ENCODE results near the gene ZNF436. TPM values are rescaled to one million over a fixed set of nuclear protein-coding genes. Genes with fewer than 3 reads are reported as not detected.
A peak's percentile ranks its signal among the peaks of the same experiment; 100 is the strongest.
"Not testable (repeated sequence)": the region's sequence is repeated elsewhere in the genome, so short reads cannot be mapped to it uniquely, and the experiment has no call there.

Gene ZNF436
- total RNA-seq, 1 experiment from 2014 or later = 14.8 TPM

DNA sequence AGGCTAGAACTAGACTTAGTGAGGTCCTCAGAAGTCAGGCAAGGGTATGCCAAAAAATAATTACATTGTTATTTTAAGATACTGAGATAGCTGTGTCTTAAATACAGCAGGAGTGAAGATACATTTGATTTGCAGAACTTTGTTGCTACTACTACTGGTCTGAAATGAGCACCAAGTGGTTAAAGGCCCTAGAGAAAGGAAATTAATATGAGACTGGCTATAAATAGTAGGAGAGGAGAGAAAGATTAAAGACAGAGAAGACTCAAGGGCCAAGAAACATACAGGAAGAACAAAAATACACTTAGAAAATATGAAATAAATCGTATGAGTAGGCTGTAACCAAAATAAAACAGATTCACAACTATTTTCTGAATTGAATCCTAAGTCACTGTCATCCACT is 46.9 kb downstream of the ZNF436 start:
- no peaks in the 10 kb centered on the region for H3K9me3 ChIP-seq (ENCODE audit: low read depth, low read length, poor library complexity, severe bottlenecking)
- POLR2A ChIA-PET (ENCODE audit: low non-redundant PET) = no interaction called here

DNA sequence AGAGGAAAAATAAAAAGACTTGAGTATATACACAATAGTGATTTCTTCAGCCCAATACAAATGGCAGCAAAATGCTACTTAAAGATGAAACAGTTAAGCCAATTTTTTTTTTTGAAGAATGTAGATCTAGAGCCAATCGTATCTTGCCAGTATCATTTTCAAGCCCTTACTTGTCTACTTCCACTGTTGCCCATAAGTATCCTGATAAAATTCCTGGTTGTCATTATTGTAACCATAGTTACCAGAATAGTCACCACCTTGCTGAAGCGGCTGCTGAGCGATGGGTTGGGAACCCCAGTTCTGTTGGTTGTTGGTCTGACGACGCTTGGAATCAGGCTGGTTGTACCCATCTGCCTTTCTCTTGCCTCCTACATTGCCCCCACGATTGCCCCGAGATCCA is 59.4 kb downstream of the ZNF436 start:
- H3K27me3 ChIP-seq (replicated peaks; ENCODE audit: insufficient read depth, low read depth, low read length, poor library complexity); H3K4me3 ChIP-seq (ENCODE audit: low read depth, low read length, poor library complexity, severe bottlenecking); H3K27ac ChIP-seq (ENCODE audit: low read depth, low read length, poor library complexity, severe bottlenecking); POLR2A ChIA-PET (ENCODE audit: low non-redundant PET); H3K9me3 ChIP-seq (ENCODE audit: low read depth, low read length, poor library complexity, severe bottlenecking); H3K4me1 ChIP-seq (ENCODE audit: insufficient read depth, low read length, poor library complexity, severe bottlenecking); CTCF ChIA-PET; DNase-seq (ENCODE audit: low spot score): not testable (repeated sequence)
- peaks cover 93% of the 10 kb centered on the region for H3K36me3 ChIP-seq (ENCODE audit: insufficient read depth, low read length, poor library complexity, severe bottlenecking)
- intact Hi-C loops (cut with micrococcal nuclease; ENCODE audit: unreplicated experiment) = loop anchor here (10.0 kb wide), 1 partner anchor 95 kb away; no protein-coding TSS in a partner anchor
- TSS peak; percentile 77 for BruUV-seq (replicated peaks)

More for the DNA sequence above, 46.9 kb downstream of the ZNF436 start:
- no peaks in the 10 kb centered on the region for H3K4me1 ChIP-seq (ENCODE audit: insufficient read depth, low read length, poor library complexity, severe bottlenecking)
- H3K36me3 ChIP-seq (ENCODE audit: insufficient read depth, low read length, poor library complexity, severe bottlenecking) = peaks cover 88% of the 10 kb centered on the region
- H3K27ac ChIP-seq (ENCODE audit: low read depth, low read length, poor library complexity, severe bottlenecking) = no peak overlapping the region
- no peaks in the 10 kb centered on the region for H3K27me3 ChIP-seq (replicated peaks; ENCODE audit: insufficient read depth, low read depth, low read length, poor library complexity)
- H3K4me3 ChIP-seq (ENCODE audit: low read depth, low read length, poor library complexity, severe bottlenecking) = no peak overlapping the region
- no peak for TF ChIP-seq EZH2 (IDR thresholded peaks at IDR 0.05; ENCODE audit: borderline replicate concordance, low read depth, low read length, poor library complexity, severe bottlenecking)
- TF ChIP-seq, protein P1, sequence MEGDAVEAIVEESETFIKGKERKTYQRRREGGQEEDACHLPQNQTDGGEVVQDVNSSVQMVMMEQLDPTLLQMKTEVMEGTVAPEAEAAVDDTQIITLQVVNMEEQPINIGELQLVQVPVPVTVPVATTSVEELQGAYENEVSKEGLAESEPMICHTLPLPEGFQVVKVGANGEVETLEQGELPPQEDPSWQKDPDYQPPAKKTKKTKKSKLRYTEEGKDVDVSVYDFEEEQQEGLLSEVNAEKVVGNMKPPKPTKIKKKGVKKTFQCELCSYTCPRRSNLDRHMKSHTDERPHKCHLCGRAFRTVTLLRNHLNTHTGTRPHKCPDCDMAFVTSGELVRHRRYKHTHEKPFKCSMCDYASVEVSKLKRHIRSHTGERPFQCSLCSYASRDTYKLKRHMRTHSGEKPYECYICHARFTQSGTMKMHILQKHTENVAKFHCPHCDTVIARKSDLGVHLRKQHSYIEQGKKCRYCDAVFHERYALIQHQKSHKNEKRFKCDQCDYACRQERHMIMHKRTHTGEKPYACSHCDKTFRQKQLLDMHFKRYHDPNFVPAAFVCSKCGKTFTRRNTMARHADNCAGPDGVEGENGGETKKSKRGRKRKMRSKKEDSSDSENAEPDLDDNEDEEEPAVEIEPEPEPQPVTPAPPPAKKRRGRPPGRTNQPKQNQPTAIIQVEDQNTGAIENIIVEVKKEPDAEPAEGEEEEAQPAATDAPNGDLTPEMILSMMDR (conservative IDR thresholded peaks at IDR 0.05; ENCODE audit: low read depth, low read length) = no peak
- BruUV-seq (replicated peaks) = no TSS peak
- intact Hi-C loops (cut with micrococcal nuclease; ENCODE audit: unreplicated experiment) = no loop called here
- no peak for DNase-seq (ENCODE audit: low spot score)
- CTCF ChIA-PET = no interaction called here

Other genes with a start within 250 kb of the ZNF436 start
- gene LUZP1, start 201.0 kb downstream of the ZNF436 start, total RNA-seq (2021) = 32.6 and 34.9 TPM in 2 replicates
- gene HTR1D, start 152.3 kb downstream of the ZNF436 start, total RNA-seq (2021) = 0.13 and 0.20 TPM in 2 replicates
- gene HNRNPR, start 25.6 kb downstream of the ZNF436 start, total RNA-seq (2021) = 300 and 304 TPM in 2 replicates
- gene TCEA3, start 54.9 kb upstream of the ZNF436 start, total RNA-seq (2021) = 0.76 and 0.99 TPM in 2 replicates
- 7.8 and 13.8 TPM in 2 replicates for gene ASAP3, start 114.3 kb upstream of the ZNF436 start, total RNA-seq (2021)
- gene E2F2, start 161.4 kb upstream of the ZNF436 start, total RNA-seq (2021) = 45.0 and 46.1 TPM in 2 replicates
- 102 and 140 TPM in 2 replicates for gene ID3, start 189.7 kb upstream of the ZNF436 start, total RNA-seq (2021)

Measured in A673 (cell line).